Cardiac fibroblast (primary cell): ENCODE data around the gene ATP10B.

Source experiments
- DNase-seq, 2 donors: peaks; one replicate each; pipeline versions ENCODE4 v3.0.0 to v3.0.0-alpha.2; 2010; ENCODE audit warnings: low read depth in 2 of 2
- H3K4me3 ChIP-seq, 2 donors: replicated peaks in 1 of 2; 1 replicate in 1 of 2; 2 replicates in 1 of 2; pipeline ENCODE4 v1.5.1; 2011; ENCODE audit warnings: low read depth in 2 of 2, low read length in 2 of 2, mild to moderate bottlenecking in 2 of 2, moderate library complexity in 1 of 2
- TF ChIP-seq, protein P1 (sequence below): IDR thresholded peaks from one replicate; pipeline ENCODE4 v1.5.1; 2011; ENCODE audit warnings: low read depth, mild to moderate bottlenecking, low read length, inconsistent platforms

The ATP10B gene

DNA sequence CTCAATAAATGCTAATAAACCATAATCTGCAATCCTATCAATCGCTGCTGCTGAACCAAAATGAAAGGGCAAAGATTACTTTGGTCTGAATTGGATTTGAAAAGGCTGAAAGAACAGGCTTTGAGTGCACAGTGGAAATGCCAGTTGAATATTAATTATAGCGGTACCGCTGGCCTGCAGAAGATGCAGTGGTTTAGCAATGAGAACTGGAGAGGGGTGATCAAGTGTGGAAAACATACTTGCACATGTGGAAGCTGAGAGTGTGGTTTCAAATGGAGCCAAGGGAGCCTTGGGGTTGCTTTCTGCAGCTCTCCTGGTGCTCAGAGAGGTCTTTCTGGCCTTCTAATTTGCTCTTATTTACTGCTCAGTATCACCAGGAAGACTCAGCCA lies 296.4 kb downstream of the ATP10B start:
- TF ChIP-seq, protein P1, sequence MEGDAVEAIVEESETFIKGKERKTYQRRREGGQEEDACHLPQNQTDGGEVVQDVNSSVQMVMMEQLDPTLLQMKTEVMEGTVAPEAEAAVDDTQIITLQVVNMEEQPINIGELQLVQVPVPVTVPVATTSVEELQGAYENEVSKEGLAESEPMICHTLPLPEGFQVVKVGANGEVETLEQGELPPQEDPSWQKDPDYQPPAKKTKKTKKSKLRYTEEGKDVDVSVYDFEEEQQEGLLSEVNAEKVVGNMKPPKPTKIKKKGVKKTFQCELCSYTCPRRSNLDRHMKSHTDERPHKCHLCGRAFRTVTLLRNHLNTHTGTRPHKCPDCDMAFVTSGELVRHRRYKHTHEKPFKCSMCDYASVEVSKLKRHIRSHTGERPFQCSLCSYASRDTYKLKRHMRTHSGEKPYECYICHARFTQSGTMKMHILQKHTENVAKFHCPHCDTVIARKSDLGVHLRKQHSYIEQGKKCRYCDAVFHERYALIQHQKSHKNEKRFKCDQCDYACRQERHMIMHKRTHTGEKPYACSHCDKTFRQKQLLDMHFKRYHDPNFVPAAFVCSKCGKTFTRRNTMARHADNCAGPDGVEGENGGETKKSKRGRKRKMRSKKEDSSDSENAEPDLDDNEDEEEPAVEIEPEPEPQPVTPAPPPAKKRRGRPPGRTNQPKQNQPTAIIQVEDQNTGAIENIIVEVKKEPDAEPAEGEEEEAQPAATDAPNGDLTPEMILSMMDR, result no peak
- DNase-seq, result no peak
- no peak overlapping the region for H3K4me3 ChIP-seq

DNA sequence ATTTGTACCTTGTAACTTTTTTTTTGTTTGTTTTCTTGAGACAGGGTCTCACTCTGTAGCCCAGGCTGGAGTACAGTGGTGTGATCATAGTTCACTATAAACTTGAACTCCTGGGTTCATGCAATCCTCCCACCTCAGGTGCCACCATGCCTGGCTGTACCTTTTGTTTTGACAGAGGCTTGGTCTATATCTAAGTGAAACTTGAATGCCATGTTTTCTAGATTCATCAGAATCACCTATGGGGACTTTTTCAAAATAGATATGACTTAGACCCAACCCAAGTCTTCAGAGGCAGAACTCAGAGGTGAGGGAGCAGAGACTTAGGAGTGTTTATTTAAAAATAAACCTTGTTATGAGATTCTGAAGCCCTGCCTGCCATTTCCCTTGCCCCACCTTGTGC lies 301.9 kb downstream of the ATP10B start:
- TF ChIP-seq, protein P1, result no peak
- H3K4me3 ChIP-seq, result no peak overlapping the region
- no peak for DNase-seq

DNA sequence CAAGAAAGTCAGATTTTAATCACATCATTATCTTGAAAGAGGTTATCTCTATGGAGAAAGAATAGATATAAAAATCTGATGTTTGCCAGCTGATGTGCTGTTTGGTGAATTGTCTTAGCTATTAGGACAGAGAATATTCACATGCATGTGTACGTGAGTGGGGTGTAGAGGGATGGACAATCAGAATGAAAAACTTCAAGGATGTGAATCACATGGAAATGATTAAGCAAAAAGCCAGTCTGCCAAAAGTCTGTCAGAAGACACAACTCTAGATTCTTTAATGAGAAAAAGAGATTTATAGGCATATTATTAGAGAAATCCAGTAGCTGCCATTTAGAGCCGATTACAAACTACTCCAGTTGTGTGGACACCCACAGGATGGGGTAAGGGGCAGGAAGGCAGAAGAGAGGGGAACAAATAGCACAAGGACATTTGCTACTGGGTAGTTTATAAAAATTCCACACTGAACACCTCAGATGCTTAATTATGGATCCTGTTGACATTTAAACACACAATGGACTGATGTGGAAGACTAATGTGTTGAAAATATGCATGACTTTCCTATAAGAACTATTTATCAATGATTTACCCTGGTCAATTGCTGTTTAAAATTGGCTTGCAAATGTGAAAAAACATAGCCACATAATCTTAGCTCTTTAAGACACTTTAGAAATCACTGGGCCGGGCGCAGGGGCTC lies 302.9 kb downstream of the ATP10B start:
- H3K4me3 ChIP-seq, result no peak overlapping the region
- TF ChIP-seq, protein P1, result no peak
- DNase-seq, result peak in 1 of 2 donors; percentile 45

DNA sequence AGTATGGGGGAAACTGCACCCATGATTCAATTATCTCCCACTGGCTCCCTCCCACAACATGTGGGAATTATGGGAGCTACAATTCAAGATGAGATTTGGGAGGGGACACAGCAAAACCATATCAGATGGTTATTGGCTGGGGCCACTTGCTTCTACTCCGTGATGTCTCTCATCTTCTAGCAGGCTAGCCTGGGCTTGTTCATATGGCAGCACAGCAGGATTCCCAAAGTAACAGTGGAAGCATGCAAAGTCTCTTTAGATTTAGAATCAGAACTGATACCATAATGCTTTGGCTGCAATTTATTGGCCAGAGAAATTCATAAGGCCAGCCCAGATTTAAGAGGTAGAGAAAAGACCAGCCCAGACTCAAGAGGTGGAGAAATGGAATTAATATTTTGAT lies 304.1 kb downstream of the ATP10B start:
- no peak overlapping the region for H3K4me3 ChIP-seq
- no peak for DNase-seq
- TF ChIP-seq, protein P1, result no peak

DNA sequence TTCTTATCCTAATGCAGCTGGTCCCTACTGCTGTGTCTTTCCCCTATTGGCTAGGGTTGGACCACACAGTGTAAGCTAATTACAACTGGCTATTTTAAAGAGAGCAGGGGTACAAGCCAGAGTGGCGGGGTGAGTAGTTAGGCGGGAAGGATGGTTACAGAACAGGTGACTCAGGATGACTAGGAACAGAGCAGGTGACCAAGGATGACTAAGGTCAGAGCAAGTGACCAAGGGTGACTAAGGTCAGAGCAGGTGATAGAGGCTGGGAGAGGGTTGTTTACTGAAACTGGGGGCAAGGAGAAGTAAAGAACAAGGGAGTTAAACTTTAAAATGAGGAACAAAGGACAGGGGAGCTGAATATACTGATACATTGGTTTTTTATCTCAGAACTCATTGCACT lies 304.9 kb downstream of the ATP10B start:
- TF ChIP-seq, protein P1, result no peak
- no peak overlapping the region for H3K4me3 ChIP-seq
- DNase-seq, result no peak

DNA sequence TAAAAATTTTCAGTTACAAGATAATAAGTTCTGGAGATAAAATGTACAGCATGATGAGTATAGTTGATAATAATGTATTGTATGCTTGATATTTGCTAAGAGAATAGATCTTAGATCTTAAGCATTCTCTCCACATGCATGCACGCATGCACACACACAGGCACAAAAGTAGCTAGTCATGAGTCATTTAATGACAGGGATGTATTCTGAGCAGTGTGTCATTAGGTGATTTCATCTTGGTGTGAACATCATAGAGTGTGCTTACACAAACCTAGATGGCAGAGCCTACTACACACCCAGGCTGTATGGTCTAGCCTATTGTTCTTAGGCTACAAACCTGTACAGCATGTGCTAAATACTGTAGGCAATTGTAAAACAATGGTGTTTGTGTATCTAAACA lies 306.2 kb downstream of the ATP10B start:
- no peak for DNase-seq
- no peak overlapping the region for H3K4me3 ChIP-seq
- TF ChIP-seq, protein P1, result no peak

DNA sequence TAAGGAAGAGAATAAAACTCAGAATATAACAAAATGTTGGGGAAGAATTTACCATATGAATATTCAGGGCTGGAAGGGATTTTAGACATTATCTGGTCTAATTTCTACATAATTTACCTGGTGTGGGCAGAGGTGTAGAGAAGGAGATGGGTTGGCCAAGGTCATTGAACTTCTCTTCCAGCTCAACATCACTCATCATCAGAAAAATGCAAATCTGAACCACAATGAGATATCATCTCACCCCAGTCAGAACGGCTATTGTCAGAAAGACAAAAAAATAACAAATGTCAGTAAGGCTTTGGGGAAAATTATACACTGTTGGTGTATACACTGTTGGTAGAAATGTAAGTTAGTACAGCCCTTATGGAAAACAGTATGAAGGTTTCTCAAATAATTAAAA lies 308.6 kb downstream of the ATP10B start:
- no peak overlapping the region for H3K4me3 ChIP-seq
- TF ChIP-seq, protein P1, result no peak
- no peak for DNase-seq
